Vagina (tissue), 2 donors: Measurements from ENCODE around the gene KRT6A.
"Not testable (repeated sequence)": the region's sequence is repeated elsewhere in the genome, so short reads cannot be mapped to it uniquely, and the experiment has no call there.

Experiments used
- POLR2AphosphoS5 ChIP-seq, 2 donors: sonication (generic); formaldehyde crosslinking; IDR thresholded peaks; one replicate each; pipeline ENCODE4 v1.9.0; 2017; ENCODE audit warnings: antibody characterized with exemption in 2 of 2, mild to moderate bottlenecking in 2 of 2, low read depth in 1 of 2; ENCODE audit not compliant: insufficient read depth in 1 of 2
- TF ChIP-seq, protein P1 (sequence below), 3 experiments: fragments of 450-650 bp in 2 of 3; fragments of 200-600 bp in 1 of 3; sonication (generic) in 1 of 3; IDR thresholded peaks; one replicate each; pipeline ENCODE4 v1.5.1; 2017 to 2019; ENCODE audit warnings: antibody characterized with exemption in 3 of 3, mild to moderate bottlenecking in 2 of 3, moderate library complexity in 2 of 3

- TF ChIP-seq, protein P1, sequence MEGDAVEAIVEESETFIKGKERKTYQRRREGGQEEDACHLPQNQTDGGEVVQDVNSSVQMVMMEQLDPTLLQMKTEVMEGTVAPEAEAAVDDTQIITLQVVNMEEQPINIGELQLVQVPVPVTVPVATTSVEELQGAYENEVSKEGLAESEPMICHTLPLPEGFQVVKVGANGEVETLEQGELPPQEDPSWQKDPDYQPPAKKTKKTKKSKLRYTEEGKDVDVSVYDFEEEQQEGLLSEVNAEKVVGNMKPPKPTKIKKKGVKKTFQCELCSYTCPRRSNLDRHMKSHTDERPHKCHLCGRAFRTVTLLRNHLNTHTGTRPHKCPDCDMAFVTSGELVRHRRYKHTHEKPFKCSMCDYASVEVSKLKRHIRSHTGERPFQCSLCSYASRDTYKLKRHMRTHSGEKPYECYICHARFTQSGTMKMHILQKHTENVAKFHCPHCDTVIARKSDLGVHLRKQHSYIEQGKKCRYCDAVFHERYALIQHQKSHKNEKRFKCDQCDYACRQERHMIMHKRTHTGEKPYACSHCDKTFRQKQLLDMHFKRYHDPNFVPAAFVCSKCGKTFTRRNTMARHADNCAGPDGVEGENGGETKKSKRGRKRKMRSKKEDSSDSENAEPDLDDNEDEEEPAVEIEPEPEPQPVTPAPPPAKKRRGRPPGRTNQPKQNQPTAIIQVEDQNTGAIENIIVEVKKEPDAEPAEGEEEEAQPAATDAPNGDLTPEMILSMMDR (IDR thresholded peaks at IDR 0.05), result not testable (repeated sequence)
- TF ChIP-seq POLR2AphosphoS5 (IDR thresholded peaks at IDR 0.05; ENCODE audit: insufficient read depth in 1 of 2, low read depth in 1 of 2), result not testable (repeated sequence)
Measured at GRCh38 chr12:52487744-52488443, 5.2 kb downstream of the KRT6A start.
